Limb (tissue), 2 donors: ENCODE results near the gene OSER1.
A peak's percentile ranks its signal among the peaks of the same experiment; 100 is the strongest.

Experiments
- DNase-seq, 2 donors: peaks; one replicate each; pipeline ENCODE4 v3.0.0-alpha.2; 2016; ENCODE audit errors: extremely low spot score in 2 of 2

OSER1 gene

GRCh38 chr20:44180814-44181213 is 29.8 kb downstream of the OSER1 start:
- DNase-seq, result peak; percentile 59 to 78

GRCh38 chr20:44176833-44177534 is 33.6 kb downstream of the OSER1 start:
- peak; percentile 52 to 61 for DNase-seq

- peak; percentile 52 to 53 for DNase-seq
These were observed 35.4 kb downstream of the OSER1 start for GRCh38 chr20:44174996-44175765.

- DNase-seq, result no peak
These were observed 36.7 kb downstream of the OSER1 start for GRCh38 chr20:44173846-44174245.

GRCh38 chr20:44173116-44173515 is 37.5 kb downstream of the OSER1 start:
- no peak for DNase-seq

GRCh38 chr20:44172572-44172950 is 38.0 kb downstream of the OSER1 start:
- DNase-seq, result no peak

- DNase-seq, result no peak
These were observed 38.6 kb downstream of the OSER1 start for GRCh38 chr20:44171775-44172571.

GRCh38 chr20:44170816-44171410 is 39.7 kb downstream of the OSER1 start:
- DNase-seq, result no peak

- DNase-seq, result no peak
These were observed 42.8 kb downstream of the OSER1 start for GRCh38 chr20:44167736-44168135.

GRCh38 chr20:44166477-44166876 is 44.1 kb downstream of the OSER1 start:
- no peak for DNase-seq

GRCh38 chr20:44166008-44166407 is 44.6 kb downstream of the OSER1 start:
- DNase-seq, result no peak

GRCh38 chr20:44160133-44160532 is 50.4 kb downstream of the OSER1 start:
- DNase-seq, result no peak

GRCh38 chr20:44159711-44160110 is 50.9 kb downstream of the OSER1 start:
- DNase-seq, result no peak

- no peak for DNase-seq
These were observed 51.4 kb downstream of the OSER1 start for GRCh38 chr20:44159125-44159524.

GRCh38 chr20:44157061-44157460 is 53.5 kb downstream of the OSER1 start:
- DNase-seq, result no peak

- no peak for DNase-seq
These were observed 56.0 kb downstream of the OSER1 start for GRCh38 chr20:44154521-44155001.

GRCh38 chr20:44153636-44154043 is 56.9 kb downstream of the OSER1 start:
- no peak for DNase-seq

- DNase-seq, result no peak
These were observed 58.8 kb downstream of the OSER1 start for GRCh38 chr20:44151621-44152416.

GRCh38 chr20:44146272-44146671 is 64.3 kb downstream of the OSER1 start:
- DNase-seq, result no peak
